Right lobe of liver (tissue), 4 donors: ENCODE results near the gene SAMD8.

Experiments
- CTCF ChIP-seq, 4 donors: fragments of 200-600 bp in 3 of 4; fragments of 450-650 bp in 1 of 4; IDR thresholded peaks; one replicate each; pipeline versions ENCODE4 v1.5.1 to v1.8.0; 2016 to 2022; ENCODE audit warnings: antibody characterized with exemption in 4 of 4, mild to moderate bottlenecking in 2 of 4
- POLR2A ChIP-seq: fragments of 450-650 bp; IDR thresholded peaks from one replicate; pipeline ENCODE4 v1.6.1; 2017; ENCODE audit warnings: antibody characterized with exemption, mild to moderate bottlenecking
- donor health status: DM: no; HTN: no; CAD: no.
- donor health status: DM: no; HTN: no; CAD: no.
- donor health status: DM: no; HTN: yes; CAD: no.

- TF ChIP-seq POLR2A, result no peak
- no peak for TF ChIP-seq CTCF (IDR thresholded peaks at IDR 0.05)
Observed at GRCh38 chr10:75179657-75180177, 68.3 kb downstream of the SAMD8 start.
